IPS-NIHi7 (cell line): ENCODE results near the gene SLC37A1.

Experiments used
- DNase-seq: peaks from one replicate; pipeline ENCODE4 v3.0.0; 2012; ENCODE audit warnings: mixed read lengths; ENCODE audit errors: extremely low spot score

SLC37A1 gene

GRCh38 chr21:42507418-42507817, 6.2 kb upstream of the SLC37A1 start:
- no peak for DNase-seq

GRCh38 chr21:42508371-42508770, 5.3 kb upstream of the SLC37A1 start:
- no peak for DNase-seq

DNA sequence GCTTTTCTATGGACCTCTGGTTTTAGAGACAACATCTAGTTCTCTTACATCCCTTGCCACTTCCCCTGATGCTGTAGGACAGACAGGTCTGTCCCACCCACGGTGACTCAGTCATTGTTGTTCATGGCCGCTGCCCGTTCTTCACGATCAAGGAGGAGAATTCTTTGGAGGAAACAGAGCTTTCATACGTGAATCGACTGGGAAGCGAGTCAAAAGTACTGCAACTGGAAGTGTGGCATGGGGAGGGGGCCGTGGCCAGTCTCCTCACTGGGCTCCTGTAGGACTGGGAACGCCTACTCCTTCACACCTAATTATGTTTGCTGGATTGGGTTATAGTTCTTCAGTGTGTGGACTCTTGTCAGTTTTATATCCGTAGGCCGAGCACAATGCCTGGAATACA, 4.4 kb upstream of the SLC37A1 start:
- DNase-seq: no peak

- no peak for DNase-seq
Measured at GRCh38 chr21:42512346-42513034, 1.2 kb upstream of the SLC37A1 start.

GRCh38 chr21:42513985-42514882, 582 bp downstream of the SLC37A1 start:
- DNase-seq: peak; percentile 67

- DNase-seq: no peak
Measured at GRCh38 chr21:42514883-42515228, 1.2 kb downstream of the SLC37A1 start.

- DNase-seq: peak; percentile 43
Measured at GRCh38 chr21:42515708-42516502, 2.3 kb downstream of the SLC37A1 start.

DNA sequence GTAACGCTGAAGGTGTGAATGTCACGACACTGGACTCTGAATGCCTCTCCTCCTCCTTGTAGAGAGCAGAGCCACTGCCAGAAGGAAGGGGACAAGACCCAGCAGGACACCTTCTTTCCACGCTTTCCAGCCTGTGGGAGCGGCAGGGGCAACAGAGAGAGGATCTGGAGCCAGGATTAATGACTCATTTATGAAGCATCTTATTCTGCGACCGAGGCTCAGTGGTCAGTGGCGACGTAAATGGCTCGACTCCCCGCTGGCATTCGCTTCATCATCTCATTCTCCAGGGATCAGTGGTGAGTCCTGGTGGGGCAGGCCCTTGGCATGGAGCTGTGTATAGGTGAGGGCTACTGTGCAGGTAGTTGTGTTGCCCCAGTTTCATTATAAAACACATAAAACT, 4.6 kb downstream of the SLC37A1 start:
- DNase-seq: no peak

DNA sequence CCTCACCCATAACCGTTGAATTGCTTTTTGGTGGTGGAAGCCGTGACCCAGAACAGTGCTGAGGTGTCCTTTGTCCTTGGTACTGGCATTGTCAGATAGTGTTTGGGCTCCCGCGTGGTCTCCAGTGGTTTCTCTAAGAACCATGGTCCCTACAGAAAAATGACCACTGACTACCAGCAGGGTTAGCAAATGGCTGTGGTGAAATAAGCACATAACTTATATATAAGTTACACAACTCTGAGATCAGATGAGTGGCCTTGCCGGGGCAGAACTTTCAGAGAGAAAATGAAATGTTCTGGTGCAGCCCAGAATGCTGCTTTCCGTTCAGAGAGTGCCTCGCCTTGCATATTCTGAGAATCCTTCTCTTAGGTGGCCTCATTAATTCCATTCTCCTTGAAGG, 5.0 kb downstream of the SLC37A1 start:
- no peak for DNase-seq

- DNase-seq: no peak
Measured at GRCh38 chr21:42520628-42521253, 7.1 kb downstream of the SLC37A1 start.

DNA sequence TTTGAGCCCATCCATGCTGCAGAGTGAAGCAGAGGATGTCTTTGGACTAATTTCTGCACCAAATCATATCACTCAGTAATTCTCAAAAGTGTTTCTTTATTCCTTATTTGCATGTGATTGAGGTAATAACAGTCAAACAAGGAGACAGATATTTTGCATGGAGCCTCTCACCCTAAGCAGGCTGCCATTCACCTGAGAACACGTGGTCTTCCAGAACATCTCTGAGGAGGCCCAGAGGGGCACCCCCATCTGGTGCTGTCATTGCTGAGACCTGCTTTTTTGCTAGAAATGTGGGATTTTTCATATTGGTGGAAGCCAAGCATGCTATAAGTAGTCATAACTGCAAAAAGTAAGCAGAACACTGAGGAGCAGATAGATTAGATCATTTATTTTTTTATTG, 7.7 kb downstream of the SLC37A1 start:
- no peak for DNase-seq

GRCh38 chr21:42521805-42522204, 8.2 kb downstream of the SLC37A1 start:
- DNase-seq: no peak

DNA sequence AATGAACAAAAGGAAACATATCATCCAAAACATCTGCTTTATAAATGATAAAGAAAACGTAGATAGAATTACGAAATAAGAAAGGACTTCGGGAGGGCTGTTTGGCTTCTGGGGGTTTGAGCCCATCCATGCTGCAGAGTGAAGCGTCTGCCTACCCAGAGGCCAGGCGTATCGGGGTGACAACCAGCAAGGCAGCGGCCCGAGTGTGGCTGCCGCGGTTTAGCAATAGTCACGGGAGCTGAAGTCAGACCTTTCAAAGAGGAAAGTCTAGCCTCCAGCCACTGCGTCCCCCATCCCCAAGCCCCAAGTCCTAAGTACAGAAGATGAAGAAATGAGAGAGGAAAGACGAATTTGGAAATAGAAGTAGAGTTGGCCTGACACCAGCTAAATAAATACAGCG, 8.6 kb downstream of the SLC37A1 start:
- no peak for DNase-seq

DNA sequence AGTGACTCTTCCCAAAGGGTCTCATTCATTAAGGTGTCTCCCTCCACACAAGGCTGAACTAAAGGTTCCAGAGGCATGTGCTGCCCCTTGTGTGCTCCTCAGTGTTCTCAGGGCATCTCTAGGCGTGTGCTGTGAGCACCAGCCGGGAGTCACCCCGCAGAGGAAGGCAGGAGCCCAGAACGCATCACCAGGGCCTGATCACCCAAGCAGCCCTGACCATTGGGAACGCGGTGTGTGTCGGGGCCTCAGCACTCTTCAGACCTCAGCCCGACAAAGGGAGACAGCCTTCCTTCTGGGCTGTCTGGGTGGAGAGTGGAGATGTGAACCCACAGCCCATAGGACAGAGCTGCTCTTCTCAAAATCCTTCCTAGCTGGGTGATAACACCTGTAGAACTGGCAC, 9.1 kb downstream of the SLC37A1 start:
- no peak for DNase-seq

GRCh38 chr21:42523211-42523610, 9.6 kb downstream of the SLC37A1 start:
- no peak for DNase-seq

- DNase-seq: no peak
Measured at GRCh38 chr21:42523941-42524340, 10.3 kb downstream of the SLC37A1 start.

GRCh38 chr21:42524341-42525028, 10.8 kb downstream of the SLC37A1 start:
- peak; percentile 32 for DNase-seq

GRCh38 chr21:42525029-42525581, 11.5 kb downstream of the SLC37A1 start:
- DNase-seq: no peak

DNA sequence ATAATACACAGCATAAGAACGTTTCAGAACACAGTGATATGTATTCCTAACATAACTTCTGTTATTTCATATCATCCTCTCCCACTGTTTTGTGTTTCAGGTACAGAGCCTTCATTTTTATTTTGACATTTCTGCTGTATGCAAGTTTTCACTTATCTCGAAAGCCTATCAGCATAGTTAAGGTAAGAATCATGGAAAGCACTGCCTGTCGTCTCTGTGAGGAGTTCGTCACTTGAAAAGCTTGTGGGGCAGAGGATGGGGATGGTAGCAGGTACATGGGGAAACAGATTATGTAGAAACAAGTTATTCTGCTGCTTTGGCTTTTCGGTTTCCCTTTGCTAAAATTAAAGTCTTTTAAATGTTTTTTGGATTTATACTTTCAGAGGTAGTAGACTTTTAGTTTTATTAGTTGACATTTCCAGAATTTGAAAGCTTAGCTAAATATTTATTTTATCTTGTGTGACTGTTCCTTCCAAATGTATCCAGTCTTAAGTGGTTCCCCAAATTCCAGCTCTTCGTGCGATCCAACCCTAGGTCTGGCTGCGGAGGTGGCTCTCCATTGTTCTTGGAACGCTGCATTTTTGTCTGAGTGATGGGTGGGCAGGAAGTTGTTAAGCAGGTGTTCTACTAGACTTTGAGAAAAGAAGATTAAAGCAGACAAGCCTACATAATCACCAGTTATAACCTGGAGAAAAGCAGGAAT, 12.2 kb downstream of the SLC37A1 start:
- DNase-seq: no peak

DNA sequence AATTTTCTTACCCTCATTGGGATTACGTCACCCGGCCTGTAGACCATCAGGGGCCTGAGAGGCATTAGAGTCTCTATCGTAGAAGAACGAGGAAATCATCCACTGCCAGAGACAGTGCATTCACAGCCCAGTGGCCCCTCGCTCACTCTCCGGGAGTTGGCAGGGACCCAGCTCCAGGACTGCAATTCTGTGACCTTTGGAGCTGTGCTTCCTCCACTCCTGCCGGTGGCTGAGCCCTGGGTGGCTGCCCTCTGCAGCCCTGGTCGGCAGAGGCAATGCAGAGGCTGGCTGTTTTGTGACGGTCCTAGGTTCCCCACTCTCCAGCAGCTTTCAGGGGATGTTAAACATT, 12.7 kb downstream of the SLC37A1 start:
- DNase-seq: no peak

- no peak for DNase-seq
Measured at GRCh38 chr21:42527127-42527488, 13.5 kb downstream of the SLC37A1 start.
